Muscle of arm (tissue), 12 donors: ENCODE measurements around the gene MRPL36. TPM values are rescaled to one million over a fixed set of nuclear protein-coding genes. Genes with fewer than 3 reads are reported as not detected.
"Not testable (repeated sequence)": the region's sequence is repeated elsewhere in the genome, so short reads cannot be mapped to it uniquely, and the experiment has no call there.

Experiments
- DNase-seq: peaks from one replicate; pipeline ENCODE4 v3.0.0-alpha.2; 2013
- polyA plus RNA-seq, 12 donors: library from polyadenylated mRNA; unstranded; fragments of 120-200 nt; gene quantifications; one replicate each; pipeline ENCODE4 v1.2.1, GENCODE V29; 2013; ENCODE audit not compliant: insufficient read length in 12 of 12

MRPL36 gene
- polyA plus RNA-seq, 12 donors = 24.3 to 38.2 (median 30.8) TPM; not detected in 1

DNA sequence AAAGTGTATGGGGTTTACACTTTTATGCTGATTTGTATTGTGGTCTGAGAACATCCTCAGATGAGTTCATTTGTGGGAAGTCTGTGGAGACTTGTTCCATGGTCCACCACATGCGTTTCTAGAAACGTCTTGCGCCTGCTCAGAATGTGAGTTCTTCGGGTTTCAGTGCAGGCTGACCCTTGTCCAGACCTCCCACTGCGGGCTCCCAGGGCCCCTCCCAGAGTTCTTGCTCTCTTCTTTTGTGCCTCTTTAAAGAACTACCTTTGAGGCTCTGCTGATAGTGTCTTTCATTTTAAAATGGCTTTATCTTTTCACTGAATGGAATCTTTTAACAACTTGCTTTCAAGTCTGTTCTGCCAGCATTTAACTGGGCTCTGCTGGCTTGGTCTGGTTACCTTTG is 19.1 kb upstream of the MRPL36 start:
- DNase-seq = no peak

DNA sequence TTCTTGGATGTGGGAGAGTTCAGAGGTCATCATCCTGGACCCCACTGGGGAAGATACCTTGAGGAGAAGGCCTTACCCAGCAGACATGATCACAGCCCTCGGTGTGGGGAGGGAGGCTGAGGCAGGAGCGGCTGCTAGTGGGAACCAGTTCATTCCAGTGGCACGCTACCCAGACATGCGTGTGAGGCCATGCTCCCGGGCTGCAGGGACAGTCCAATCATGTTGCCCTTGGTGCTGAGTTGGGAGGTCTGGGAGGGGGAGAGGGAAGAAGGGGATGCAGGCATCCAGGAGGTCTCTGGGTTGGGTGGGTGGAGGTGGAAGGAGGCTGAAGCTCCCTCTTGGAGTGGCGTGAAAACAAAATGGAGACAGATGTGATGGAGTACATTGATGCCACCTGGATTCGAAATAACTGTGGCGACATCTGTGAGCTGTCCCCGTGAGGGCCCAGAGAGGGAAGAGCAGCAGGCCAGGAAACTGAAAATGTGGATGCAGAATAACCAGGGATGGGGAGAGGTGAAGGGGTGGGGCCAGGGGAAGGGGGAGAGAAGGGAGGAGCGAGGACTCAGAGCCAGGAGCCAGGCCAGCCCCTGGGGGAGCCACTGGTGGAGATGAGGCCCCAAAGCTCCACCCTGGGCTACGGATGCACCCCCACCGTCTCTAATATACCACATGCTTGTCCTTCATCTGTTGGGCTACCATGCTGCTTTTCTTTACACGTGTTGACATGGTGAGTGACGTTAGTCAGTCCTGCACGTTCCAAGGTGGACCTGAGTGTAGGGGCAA is 17.8 kb upstream of the MRPL36 start:
- no peak for DNase-seq

DNA sequence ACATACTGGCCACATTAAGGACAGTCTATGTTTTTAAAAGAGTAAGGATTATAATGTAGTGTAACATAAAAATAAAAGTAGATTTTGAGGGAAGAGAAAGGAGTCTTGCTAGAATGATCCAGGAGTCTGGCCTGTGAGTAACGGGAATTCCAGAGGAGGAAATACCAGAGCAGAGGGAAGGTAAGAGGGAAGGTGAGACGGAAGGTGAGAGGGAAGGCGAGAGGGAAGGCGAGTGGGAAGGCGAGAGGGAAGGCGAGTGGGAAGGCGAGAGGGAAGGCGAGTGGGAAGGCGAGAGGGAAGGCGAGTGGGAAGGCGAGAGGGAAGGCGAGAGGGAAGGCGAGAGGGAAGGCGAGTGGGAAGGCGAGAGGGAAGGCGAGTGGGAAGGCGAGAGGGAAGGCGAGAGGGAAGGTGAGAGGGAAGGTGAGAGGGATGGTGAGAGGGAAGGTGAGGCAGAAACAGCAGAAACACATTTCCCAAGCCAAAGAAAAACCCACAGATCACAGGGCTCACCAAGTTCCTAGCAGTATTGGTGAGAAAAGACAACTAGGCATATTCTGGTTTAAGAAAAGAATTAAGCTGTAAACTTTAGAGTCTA is 17.0 kb upstream of the MRPL36 start:
- not testable (repeated sequence) for DNase-seq

DNA sequence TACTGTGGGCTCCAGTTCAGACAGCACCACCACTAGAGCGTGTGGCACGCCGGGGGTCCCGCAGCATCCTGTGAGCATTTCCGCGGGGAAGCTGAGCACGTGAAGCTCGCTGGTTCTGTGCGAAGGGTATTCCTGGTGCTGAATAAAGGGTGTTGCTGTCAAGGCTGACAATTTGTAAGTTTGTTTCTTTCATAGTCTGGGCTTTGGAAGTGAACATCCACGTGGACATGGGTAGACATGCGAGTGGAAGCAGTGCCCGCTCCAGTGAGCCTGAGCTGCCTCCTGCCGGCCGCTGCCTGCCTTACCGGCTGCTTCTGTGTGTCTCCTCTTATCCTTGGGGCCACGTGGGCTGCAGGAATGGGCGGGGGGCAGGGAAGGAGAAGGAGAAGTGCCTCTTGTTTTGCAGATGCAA is 16.2 kb upstream of the MRPL36 start:
- no peak for DNase-seq

DNA sequence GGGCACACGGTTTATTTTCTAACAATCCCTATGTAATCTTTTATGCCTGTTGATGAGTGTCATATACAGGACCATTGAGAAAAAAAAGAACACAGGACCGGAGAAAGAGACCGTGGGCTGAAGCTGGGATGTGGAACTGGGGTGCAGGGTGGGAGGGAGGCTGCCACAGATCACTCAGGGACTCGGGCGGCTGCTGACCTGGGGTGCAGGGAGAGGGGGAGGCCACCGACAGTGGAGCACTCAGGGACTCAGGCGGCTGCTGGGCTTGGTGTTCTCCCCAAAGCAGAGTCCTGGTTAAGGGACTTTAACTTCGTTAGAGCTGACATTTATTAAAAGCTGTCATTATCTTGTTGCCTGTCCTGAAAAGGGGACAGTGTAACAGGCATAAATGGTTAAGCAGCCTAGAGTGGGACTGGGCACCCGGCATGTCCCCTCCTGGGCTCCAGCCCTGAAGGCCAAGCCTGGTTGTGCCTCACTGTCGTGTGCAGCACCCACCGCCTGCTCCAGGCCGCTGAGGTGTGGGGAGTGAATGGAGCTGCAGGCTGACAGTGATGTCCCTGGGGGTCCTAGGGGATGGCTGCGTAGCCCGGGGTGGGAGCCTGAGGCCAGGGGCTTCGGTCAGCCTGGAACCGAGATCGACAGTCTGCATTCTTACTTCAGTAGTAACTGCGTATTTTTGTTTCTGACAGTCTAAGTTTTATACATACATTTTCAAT is 15.6 kb upstream of the MRPL36 start:
- no peak for DNase-seq

DNA sequence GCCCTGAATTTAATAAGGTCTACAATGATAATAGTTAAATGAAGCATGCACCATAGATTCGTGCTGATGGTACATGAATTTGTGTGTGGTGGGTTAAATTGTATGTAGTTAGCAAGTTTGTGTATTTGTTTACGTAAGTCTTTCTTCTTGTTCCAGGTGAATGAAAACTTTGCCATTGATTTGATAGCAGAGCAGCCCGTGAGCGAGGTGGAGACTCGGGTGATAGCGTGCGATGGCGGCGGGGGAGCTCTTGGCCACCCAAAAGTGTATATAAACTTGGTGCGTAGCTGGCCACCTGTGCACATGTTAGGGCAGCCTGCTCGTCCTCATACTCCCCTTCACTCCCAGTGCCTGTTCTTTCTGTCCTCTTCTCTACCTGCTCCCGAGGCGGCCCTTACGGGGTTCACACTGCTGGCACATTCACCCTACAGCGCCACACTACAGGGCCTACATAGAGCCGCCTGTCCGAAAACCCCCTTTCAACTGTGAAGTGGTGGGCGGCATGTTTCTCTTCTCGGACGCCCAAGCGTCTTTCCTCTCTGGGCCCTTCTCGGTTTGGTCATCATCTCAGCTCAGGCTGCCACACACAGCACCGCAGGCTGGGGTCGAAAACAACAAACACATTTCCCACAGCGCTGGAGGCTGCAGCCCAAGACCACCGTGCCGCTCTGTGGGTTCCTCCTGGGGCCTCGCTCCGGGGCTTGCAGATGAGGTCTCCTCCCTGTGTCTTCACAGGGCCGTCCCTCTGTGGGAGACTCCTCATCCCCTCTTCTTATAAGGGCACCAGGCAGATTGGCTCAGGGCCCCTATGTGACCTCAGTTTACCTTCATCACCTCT is 14.8 kb upstream of the MRPL36 start:
- no peak for DNase-seq

DNA sequence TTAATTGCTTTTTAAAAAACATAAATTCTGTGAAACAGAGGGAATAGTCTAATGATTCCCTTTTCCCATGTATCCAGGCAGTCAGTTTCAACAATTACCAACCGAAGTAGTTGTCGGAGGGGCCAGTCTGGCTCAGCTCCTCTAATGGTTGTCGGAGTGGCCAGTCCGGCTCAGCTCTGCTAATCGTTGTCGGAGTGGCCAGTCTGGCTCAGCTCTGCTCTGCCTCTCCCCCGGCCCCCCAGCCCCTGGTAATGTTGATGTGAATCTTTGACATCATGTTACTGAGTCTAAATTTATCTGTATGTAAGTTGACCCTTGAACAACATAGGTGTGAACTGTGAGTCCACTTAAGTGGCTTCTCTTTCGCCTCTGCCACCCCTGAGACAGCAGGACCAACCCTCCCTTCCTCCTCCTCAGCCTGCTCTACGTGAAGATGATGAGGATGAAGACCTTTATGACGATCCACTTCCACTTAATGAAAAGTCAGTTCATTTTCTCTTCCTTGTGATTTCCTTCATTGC is 11.0 kb upstream of the MRPL36 start:
- DNase-seq = no peak

DNA sequence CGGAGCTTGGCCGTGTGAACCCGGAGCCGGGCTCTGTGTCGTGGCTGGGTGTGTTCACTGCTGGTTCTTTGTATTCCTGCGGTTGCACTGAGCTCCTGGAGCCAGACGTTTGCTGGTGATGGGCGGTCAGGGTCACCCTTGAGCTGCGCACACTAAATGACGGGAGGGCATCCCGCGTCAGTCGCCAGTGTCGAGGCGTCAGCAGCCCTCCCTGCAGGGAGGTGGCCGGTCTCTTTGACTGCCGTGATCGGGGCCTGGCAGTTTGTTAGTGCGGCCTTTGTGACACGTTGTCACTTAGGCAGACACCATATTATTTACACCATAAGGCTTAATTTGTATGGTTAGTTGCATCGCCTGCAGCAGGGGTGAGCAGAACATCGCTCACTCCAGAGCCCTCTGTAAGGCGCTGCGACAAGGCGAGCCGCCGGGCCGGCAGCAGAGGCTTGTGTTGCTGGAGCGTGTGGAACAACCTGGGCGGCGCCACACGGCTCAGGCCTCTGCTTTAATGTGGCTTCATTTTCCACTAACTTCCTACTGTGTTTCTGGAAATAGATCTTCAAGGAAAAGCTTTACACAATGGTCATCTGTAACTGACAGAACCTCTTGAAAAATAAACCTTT is 9.9 kb upstream of the MRPL36 start:
- no peak for DNase-seq

DNA sequence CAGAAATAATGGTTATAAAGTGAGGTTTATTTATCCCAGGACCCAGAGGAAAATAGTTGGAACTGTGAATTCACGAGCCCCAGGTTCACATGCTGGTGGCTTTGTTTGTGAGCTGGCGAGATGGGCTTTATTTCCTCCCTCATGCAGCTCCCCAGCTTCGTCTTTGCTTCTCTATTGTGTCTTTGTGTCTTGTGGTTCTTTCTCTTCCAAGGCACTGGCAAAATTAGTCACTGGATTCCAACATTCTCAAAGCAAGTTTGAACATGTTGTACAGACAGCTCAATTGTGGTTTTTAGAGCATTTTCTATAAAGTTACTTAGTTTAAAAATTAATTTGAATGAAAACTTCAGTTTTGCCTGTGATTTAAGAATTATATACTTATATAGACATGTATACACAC is 8.8 kb upstream of the MRPL36 start:
- DNase-seq = no peak

DNA sequence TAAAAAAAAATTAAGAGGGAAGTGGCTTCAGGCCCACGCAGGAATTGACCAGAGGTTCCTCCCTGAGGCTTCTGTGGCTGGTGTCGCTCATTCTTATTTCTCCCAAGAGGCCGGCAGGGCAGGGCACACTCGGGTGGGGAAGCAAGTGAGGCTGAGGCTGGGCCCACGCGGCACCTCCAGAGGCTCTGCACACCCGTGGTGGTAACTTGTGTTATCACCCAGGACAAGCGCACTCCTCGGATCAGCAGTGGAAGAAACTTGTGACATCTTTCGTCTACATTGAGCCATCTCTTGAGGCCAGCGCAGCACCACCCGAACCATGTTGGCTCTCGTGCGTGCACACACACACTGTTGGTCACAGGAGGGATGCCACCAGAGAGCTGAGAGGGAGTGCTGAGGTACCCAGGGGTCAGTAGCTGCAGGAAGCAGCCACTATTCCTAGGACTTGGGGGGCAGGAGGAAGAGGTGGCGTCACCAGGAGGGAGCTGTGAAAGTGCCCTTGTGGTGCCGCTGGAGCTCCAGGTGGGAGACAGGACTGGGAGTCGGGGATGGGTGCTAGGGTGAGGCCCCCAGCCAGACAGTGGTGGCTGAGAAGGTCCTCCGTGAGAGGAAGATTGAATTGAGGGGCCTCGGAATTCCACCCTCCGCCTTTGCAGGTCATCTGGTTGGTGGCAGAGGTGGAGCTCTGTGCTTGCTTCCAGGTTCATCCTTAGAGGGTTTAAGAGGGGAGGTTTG is 8.0 kb upstream of the MRPL36 start:
- no peak for DNase-seq

DNA sequence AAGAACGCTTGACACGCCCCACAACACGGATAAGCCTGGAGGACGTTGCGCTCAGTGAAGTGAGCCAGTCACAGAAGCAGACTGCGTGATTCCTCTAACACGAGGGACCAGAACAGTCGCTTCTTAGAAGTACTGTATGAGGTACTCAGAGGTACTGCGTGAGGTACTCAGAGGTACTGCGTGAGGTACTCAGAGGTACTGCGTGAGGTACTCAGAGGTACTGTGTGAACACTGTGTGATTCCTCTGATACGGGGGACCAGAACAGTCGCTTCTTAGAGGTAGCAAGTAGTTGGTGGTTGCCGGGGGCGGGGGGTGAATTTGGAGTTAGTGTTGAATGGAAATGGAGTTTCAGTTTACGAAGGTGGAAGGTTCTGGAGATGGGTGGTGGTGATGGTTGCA is 7.3 kb upstream of the MRPL36 start:
- DNase-seq = no peak

DNA sequence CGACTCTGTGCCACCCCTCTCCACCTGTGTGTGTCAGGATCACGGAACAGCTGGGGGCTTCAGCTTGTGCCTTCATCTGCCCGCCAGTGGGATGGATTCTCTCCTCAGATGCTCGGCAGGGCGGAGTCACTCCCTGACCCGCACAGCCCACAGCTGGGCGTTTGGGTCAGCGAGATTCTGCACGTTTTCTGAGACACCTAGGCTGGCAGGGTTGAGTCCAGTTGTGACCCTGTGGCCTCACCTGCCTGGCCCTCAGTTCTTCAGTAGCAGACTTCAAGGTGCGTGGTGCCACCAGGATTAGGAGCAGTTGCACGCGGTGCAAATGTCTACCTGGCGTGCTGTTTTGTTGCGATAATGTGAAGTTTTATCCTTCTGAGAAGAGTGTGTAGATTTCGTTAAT is 6.6 kb upstream of the MRPL36 start:
- DNase-seq = no peak

DNA sequence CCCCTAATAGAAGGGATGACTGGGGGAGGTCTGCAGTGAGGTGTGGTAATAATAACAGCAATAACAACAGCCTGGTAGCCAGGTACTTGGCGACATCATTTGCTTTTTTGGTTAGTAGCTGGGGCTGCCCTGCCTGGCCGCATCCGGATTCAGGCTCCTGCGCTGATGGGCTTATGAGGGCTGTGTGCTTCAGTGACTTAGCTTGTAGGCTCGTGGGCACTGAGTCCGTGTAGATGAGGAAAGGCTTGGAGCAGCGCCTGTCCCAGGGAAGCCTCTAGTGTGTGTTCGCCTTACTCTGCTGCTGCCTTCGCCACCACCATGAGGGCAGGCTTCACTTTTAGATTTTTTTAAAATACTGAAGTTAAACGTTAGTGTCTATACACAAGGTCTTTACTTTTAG is 6.1 kb upstream of the MRPL36 start:
- no peak for DNase-seq

DNA sequence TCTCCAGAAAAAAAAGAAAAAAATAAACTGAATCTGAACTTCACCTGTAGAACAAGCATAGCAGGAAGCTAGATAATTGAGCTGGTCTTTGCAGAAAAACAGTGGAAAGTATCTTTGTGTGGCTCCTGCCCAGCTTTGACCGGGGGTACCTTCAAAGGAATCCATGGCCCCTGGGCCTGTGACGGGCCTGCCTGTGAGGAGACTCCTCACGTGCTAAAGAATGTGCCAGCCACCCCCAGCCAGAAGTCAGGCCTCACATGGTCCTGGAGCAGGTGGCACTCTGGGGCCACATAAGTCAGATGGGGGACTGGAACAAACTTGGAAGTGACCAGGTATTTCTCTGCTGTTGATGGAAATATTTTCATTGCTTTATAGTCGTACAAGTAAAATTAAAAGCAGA is 5.7 kb upstream of the MRPL36 start:
- no peak for DNase-seq

DNA sequence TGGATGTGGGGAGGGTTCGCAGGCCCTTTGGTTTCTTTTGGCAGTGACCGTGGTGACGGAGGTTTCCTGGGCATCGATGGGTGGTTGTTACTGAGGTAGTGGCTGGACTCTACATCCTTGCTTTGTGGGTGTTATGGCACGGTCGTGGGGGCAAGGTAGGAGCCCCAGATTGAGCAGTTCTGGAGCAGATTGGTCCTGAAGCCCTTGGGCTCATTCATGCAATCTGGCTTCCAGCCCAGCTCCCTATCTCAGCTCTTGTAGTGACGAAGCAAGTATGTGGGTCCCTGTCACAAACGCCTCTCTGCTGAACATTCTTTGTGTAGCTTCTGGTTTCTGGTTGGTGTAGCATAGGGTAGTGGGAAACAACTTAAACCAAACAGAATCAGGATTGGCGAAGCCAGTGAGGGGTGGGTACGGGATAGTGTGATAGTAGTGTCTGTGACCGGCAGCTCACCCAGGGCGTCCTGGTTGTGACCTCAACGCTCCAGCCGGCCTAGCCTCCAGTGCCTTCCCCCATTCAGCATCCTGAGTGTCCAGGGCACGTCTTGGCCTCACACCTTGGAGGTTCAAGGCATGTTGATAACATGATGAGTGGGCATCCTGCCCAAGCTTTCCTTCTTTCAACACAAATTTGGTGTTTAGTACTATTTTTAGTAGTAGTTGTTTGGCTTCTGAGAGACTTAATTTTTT is 4.5 kb upstream of the MRPL36 start:
- no peak for DNase-seq

DNA sequence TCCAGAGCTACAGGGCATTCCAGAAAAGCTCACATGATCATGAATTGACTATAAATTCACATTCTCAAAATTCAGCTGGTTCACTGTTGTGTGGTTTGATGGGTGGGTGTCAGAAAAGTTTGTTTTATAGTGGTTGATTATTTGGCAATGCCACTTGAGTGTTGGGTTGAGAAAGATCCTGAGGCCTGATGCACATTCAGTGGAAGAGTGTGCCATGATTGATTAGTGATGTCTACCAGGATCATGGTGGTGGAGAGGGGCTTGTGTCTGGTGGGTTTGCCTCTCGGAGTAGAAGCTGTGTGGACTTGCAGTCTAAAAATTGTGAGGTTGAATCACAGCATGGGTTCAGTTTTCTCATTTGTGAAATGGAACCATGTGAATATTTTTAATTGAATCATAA is 3.6 kb upstream of the MRPL36 start:
- no peak for DNase-seq

DNA sequence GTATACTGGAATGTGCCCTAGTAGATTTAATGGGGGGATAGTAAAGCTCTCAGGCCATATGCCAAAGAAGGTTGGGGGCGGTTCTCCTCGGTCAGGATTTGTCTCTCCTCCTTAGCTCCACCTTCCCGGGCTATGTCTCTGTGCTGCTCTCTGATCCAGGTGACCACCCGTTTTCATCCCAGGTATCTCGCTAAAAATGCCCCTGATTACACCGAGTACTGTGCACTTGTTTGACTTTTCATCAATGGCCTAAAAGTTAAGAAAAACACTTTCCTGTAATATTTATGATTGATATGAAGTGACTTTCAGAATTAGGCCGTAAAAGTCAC is 2.3 kb upstream of the MRPL36 start:
- DNase-seq = no peak

DNA sequence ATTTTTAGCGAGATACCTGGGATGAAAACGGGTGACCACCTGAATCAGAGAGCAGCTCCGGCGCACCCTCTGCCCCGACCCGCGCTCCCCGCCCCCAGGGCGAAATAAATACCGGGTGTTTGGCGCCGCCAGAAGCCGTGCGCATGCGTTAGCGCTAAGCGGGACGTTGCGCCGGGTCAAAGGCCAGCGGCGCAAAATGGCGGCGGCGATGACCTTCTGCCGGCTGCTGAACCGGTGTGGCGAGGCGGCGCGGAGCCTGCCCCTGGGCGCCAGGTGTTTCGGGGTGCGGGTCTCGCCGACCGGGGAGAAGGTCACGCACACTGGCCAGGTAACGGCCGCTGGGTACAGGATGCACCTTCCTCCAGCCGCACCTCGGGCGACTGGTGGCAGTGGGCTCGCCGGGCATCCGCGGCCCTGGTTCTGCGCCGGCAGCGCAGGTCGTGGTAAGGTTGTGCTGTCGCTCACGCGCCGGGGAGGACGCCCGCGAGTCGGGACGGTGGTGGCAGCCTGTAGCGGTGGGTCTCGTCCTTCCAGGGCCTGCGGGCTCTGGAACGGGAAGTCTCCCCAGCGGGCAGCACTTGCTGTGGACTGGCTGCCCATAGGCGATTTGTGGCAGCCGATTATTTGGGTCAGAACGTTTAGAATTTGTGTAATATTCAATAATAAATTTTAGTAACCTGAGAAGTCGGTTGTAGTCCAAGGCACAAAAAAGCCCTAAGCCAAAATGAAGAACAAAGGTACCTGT is 1.8 kb upstream of the MRPL36 start, which contains the start of gene NDUFS6:
Gene NDUFS6 (plus strand): TSS at position 186 of the 745 bp plus-strand sequence. CDS start 11 bp downstream, at position 197.
- DNase-seq = peak; percentile 76

DNA sequence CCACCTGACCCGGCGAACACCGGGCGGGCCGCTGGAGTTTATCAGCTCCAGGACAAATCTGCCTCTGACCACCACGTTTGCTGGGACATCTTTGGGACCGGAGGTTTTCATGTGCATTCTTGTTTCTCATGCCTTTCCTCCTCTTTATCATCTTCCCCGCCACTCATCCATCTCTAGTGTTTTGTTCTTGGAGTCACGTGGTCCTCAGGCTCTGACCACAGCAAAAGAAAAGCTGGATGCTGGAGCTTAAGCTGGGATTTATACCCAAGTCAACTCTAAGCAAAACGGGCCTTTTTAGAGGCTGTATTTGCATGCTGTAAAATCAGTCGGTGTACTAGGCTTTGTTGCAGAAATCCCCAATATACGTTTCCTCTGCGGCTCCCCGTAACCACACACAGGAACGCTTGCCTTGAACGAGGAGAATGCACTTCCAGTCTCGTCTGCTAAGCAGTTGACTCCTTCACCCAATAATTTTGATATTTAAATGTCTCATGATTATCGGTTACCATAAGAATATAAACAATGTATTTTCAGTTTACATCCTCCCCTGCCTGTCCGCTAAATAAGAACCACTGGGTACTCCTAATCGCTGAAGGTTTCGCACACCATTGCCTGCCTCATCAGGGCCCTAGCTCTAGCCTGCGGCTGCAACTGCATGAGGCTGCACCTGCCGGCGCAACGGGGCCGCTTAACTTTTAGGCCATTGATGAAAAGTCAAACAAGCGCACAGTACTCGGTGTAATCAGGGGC is 1.0 kb upstream of the MRPL36 start:
- DNase-seq = peak; percentile 9
